Measurements from ENCODE around the gene ARHGEF37.

Gene ARHGEF37

DNA sequence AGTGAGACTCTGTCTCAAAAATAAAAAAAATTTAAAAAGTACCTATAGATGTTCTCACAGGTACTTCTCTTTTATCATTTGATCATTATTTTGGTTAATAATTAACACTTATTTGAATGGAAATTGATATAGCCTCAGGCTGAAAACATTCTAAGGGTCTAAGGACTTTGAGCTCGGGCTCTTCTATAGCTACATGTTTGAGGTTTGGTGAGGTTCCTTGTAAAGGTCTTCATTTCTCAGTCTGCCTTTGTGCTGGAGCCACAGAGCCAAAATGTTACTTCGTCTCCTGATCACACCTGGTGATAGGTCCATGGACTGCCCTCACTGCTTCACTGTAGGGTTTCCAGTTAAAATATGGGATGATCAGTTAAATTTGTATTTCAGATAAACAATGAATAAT lies 22.6 kb downstream of the ARHGEF37 start:
- DNase-seq (ENCODE audit: low read depth), result no peak

DNA sequence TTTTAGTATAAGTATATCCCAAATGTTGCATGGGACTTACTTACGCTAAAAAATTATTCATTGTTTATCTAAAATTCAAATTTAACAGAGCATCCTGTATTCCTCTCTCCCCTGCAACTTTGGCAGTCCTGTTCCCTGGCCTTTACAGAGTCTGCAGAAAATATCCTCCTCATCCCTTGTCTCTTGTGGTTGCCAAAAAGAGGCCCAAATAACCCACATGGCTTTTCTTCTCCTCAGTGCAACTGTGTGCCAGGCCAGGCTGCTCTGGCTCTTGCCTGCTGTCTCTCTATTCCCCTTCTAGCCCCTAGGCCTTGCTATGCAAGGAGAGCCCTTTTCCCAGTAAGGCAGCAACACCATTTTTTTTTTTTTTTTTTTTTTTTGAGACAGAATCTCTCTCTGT lies 23.0 kb downstream of the ARHGEF37 start:
- no peak for DNase-seq (ENCODE audit: low read depth)

DNA sequence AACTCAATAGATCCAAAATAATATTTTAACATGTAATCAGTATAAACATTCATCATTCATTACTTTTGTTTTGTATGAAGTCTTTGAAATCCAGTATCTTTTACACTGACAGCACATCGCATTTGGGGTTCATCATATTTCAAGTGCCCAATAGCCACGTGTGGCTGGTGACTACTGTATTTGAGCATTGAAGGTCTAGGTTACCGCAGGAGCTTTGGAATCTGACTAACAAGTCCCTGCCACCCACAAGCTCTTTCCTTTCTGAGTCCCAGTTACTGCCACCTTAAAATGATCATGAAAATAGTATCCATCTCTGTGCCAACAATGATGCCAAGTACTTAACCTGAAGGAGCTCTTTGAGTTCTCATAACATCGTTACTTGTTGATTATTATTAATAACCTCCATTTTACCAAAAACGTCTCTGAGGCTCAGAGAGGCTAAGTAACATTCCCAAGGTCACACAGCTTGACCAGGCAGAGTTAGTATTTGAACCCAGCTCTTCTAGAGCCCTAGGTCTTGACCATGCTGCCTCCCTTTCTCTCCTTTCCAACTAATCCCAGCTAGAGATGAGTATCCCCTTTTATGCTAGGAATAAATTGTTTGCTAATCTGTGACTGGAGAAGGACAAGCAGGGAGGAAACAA lies 24.2 kb downstream of the ARHGEF37 start:
- no peak for DNase-seq (ENCODE audit: low read depth)

DNA sequence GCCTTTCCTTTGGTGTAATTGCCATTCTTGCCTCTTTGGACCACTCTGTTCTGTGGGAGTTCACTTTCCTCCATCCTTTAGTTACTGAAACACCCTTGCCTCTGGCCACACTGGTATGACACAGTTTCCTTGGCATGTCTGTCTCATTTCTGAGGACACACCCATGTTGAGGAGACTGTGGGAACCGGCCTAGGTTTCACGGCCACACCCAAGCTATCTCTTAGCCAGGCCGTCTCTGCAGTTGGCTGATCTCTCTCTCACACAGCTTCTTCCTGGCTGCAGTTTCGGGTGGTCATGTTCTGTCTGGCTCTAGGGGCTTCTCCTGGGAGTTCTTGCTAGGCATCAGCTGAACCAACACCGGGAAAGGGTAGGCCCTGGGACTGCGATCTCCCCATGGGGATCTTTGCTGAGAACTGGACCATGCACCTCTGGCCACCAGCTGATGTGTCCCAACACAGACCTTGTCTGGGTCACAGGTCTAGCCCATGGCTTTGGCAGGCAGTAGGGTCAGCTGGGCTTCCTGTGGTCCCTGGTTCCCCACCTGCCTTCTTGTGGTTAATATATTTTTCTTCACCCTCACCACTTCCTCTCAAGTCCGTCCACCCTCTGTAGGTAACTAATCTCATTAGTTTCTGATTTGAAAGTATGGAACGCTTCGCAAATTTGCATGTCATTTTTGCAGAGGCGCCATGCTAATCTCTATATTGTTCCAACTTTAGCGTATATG lies 24.9 kb downstream of the ARHGEF37 start:
- DNase-seq (ENCODE audit: low read depth), result no peak

DNA sequence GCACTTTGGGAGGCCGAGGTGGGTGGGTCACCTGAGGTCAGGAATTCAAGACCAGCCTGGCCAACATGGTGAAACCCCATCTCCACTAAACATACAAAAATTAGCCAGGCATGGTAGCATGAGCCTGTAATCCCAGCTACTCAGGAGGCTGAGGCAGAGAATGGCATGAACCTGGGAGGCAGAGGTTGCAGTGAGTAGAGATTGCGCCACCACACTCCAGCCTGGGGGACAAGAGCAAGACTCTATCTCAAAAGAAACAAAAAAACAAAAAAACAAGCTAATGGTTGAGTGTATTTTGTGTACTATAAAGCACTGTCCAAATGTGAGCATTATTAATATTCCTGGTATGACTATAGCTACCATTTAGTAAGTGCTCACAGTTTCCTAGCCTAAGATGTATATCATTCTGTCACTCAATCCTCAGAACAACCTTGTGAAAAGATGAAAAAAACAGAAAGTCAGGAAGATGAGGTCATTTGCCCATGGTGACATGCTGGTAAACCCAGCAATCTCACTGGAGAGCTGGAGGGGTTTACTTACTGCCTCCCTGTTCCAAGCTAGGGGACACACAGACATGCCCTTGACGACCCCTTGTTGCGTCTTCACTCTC lies 27.7 kb downstream of the ARHGEF37 start:
- no peak for DNase-seq (ENCODE audit: low read depth)

DNA sequence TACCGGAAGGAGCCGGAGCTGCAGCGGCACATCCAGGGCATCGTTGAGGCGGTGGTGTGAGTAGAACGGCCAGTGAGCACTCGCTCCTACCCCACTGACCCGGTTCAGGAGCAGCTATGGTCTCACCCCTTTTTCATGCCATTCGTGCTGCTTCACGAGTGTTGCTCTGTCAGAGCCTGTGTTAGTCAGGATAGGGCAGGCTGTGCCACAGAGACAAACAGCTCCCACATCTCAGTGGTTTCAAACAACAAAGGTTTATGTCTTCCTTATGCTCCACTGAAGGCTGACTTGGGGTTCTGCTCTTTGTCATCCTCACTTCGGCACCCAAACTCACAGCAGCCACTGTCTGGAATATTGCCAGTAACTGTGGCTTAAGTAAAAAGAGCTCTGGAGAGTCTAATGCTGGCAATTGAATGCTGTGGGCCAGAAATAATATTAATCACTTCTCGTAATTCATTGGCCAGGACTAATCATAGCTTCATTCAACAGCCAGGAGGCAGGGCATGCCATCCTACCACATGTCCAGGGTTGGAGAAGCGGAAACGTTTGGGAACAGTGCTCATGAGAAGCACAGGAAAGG lies 28.4 kb downstream of the ARHGEF37 start:
- no peak for DNase-seq (ENCODE audit: low read depth)

DNA sequence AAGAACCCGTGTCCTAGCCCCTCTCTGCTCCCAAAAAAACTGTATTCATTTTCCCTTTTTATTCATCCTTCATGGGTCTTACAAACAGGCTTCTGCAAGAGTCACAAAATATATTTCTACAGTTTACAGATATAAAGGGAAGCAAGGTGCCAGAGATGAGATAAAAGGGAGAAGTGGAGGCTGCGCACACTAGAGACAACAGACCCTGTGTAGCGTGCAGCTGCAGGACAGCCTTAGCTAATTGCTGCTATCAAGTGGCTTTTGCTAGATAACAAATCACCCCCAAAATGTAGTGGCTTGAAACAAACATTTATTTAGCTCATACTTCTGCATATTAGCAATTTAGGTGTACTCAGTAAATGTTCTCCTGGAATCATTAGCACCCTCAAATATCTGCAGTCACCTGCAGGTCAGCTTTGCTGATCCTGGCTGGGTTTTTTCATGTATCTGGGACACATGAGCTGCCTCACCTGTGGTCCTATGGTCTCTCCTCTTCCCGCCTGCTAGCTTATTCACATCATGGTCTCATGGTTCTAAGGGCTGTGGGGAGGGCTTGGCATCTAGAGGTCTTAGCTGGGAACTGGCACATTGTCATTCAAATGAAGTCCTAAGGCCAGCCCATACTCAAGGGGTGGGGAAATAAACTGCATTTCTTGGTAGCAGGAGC lies 29.4 kb downstream of the ARHGEF37 start:
- DNase-seq (ENCODE audit: low read depth), result no peak

DNA sequence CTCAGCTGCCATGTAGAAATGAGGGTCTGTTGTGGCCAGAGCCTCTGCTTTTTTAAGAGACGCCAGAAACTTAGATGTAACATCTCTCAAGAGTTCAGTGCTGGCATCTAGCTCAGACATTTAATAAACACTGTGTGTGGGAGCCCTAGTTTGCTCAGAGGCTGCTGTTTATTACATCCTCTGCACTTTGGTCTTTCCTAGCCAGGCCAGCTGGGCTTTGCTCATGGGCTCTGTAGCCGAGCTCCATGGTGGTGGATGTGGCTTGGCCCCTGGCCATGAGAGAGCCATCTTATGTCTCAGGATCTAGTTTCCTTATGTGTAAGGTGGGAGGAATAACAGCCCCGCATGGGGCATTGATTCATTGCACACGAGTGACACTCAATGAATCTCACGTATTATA lies 30.0 kb downstream of the ARHGEF37 start:
- no peak for DNase-seq (ENCODE audit: low read depth)

DNA sequence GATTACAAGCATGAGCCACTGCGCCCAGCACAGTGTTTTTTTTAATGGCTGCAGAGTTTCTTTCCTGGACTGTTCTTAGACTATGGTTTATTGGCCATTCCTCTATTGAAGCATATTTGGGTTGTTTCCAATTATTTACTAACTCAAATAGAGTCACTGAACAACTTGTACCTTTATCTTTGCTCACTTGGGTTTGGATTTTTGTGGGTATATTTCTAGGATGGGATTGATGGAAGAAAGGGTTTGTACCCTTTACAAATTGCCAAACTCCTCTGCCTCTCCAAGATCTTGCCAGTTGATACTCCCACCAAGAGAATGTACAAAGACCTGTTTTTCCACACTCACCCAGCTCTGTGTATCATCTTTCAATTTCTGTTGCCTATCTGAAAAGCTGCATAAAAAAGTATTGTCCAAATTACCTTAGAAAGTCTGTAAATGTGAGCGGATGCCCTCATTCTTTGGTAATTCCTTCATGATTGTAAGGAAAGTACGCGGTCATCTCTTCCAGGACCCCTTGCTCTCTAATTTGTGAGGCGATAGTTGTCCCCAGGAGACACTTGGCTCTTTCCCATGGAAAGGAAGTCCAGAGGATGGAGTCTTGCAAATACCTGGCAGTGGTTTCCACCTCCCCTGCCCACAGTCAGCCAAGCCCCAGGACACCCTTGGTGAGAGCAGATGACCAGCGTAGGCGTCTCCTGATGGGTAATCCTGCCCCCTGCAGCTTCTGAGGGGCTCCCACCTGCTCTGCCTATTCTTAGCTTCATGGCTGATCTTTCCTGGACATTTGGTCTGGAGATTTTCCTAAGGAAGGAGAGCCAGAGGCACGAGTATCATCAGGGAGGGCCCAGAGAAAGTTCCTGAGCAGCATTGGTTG lies 33.0 kb downstream of the ARHGEF37 start:
- DNase-seq (ENCODE audit: low read depth), result no peak

DNA sequence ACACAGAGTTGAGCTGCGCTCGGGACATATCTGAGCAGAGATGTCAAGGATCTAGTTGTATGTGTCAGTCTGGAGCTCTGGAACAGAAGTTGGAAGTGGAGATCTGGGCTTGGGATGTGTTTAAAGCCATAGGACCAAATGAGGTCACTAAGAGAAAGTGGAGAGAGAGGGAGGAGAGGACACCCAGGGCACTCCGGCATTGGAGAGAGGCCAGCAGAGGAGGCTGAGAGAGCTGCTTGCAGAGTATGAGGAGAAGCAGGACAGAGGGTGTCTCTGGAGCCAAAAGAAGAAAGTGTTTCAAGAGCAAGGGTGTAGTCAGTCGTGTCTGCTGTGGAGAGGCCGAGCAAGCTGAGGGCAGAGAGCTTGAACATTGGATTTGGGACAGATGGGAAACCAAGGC lies 34.7 kb downstream of the ARHGEF37 start:
- DNase-seq (ENCODE audit: low read depth), result no peak

DNA sequence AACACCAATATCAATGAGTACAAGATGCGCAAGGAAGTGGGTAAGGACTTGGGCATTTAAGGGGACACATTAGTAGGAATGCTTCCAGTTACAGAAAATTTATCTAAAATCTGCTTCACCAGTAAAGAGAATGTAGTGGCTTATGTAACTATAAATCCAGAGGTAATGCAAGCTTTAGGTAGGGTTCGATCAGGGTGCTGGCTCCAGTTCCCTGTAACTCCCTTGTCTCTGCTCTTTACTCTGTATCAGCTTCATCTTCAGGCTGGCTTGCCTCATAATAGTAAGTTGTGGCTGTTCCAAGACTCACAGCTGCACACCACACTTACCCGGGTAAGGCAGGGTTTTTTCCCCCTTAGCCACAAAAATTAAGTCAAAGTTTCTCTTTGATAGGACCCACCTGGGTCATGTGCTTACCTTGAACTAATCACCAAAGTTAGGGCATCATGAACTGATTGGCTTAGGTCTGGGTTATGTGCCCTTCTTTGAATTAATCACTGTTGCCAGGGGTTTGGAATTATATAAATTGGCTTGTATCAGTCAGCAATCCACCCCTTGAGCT lies 35.5 kb downstream of the ARHGEF37 start:
- no peak for DNase-seq (ENCODE audit: low read depth)

DNA sequence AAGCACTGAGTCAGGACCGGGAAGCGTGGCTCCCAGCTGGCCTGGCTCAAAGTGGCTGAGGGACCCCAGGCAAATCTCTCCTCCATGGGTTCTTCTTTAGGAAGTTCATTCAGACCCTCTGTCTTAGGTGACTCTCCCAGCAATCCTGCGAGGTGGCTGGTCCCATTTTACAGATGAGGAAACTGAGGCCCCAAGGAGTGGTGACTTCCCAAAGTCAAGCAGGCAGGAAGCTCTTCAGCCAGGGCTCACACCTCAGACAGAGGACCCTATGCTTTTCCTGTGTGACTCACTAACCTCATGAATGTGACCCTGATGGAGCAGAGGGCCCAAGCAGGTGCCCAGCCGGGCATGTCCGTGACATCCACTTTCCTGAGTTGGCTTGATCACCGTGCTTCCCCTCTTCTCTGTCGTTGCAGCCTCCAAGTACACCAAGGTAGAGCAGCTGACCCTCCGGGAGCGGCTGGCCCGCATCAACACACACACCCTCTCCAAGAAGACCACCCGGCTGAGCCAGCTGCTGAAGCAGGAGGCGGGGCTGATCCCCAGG lies 36.5 kb downstream of the ARHGEF37 start:
- DNase-seq (ENCODE audit: low read depth), result no peak

DNA sequence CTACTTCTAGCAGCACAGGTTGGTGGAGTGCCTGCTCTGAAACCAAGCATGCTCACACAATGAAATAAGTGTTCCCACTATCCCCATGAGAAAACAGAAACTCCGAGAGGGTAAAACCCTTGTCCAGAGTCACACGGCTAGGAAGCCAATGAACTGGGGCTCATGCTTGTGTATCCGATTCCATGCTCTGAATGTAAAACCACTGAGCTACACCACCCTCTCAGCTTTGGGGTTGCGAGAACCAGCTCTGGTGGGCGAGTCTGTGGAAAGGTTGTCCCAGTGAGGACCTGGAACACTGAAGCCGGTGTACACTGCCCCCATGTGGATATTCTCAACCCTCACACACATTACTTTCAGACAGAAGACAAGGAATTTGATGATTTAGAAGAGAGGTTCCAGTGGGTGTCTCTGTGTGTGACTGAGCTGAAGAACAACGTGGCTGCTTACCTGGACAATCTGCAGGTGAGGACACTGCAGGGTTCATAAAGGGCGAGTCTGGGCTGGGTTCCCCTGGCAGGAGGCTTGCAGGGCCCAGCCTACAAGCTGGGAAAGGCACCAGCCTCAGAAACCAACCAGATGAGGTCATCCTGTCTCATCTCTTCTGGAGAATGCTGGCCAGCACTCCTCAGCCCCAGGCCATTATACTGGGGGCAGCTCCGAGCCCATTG lies 37.4 kb downstream of the ARHGEF37 start:
- DNase-seq (ENCODE audit: low read depth), result no peak

DNA sequence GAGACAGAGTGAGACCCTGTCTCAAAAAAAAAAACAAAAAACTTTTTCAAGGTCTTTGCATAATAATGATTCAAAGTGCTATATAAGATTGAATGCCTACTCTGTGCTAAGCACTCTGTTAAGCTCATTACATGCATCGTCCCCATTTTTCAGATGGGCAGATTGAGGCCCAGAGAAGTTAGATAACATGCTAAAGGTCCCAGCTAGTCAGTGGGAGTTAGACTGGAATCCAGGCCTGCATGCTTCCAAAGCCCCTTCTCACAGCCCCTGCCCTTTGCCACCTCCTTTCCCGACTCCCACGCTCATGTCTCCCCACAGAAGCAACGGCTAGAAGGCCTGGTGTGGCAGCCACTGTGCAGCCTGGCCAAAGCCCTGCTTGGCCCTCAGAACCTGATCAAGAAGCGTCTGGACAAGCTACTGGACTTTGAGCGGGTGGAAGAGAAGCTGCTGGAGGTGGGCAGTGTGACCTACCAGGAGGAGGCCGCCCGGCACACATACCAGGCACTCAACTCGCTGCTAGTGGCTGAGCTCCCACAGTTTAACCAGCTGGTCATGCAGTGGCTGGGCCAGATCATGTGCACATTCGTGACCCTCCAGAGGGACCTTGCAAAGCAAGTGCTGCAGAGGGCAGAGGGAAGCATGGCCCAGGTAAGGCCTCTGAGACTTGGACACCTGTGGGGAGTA lies 40.3 kb downstream of the ARHGEF37 start:
- DNase-seq (ENCODE audit: low read depth), result no peak

DNA sequence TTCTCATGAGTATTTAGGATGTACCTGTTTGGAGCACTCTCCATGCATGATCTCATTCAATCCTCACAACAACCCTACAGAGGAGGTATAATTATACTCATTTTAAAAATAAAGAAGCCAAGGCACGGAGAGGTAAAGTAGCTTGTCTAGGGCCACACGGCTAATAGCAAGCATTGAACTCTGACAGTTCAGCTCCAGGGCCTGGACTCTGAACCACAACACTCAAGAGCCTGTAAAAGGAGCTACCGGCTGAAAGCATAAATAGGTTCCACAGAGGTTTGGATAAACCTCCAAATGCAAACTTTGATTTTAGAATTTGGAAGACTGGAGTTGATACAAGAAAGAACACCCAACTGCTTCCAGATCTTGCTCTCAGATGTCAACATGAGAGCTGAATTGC lies 41.2 kb downstream of the ARHGEF37 start:
- no peak for DNase-seq (ENCODE audit: low read depth)

DNA sequence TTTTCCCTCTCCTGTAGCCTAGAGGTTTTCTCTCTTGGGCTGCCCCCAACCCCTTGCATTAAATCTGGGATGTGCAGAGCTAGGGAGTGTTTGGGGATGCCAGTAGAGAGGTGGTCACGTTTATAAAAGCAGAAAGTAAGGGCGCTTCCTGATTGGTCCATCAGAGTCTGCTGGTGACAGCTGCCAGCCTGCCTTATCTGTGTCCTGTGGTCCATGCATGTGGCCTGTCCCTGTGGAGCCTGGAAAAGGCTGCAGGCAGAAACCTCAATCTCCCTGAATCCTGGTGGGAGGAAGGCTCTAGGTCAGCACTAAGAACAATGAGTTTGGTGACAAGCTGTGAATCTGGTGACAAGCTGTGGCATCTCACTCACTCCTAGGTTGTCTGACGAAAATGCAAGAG lies 42.2 kb downstream of the ARHGEF37 start:
- no peak for DNase-seq (ENCODE audit: low read depth)

DNA sequence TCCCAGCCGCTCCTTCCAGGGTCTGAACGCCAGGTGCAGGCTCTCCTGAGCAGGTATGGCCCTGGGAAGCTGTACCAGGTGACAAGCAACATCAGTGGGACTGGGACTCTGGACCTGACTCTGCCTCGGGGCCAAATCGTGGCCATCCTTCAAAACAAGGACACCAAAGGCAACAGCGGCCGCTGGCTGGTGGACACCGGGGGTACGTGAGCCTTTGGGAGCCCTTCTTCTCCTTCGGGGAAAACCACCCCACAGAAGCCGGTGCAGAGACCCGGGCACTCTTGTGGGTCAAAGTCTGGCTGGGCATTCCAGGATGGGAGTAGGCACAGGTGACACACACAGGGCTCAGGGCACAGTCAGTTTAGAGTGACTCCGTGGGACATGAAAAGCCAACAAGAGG lies 45.8 kb downstream of the ARHGEF37 start:
- no peak for DNase-seq (ENCODE audit: low read depth)

DNA sequence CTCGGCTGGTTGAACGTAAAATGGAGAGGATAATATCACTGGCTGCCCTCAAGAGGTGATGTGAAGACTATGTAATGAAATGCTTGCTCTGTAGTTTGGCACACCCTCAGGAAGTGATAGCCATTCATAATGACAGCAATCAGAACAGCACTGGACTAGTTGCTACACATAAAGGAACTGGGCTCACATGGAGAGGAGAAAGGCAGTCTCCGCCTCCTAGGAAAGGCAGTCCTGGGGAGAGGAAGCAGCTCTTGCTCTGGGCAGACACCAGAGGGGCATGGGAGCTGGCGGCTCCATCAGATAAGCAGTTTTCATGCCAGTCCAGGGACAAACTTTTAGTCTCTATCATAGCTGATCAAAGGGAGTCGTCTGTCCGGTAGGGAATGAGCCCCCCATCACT lies 46.9 kb downstream of the ARHGEF37 start:
- no peak for DNase-seq (ENCODE audit: low read depth)

DNA sequence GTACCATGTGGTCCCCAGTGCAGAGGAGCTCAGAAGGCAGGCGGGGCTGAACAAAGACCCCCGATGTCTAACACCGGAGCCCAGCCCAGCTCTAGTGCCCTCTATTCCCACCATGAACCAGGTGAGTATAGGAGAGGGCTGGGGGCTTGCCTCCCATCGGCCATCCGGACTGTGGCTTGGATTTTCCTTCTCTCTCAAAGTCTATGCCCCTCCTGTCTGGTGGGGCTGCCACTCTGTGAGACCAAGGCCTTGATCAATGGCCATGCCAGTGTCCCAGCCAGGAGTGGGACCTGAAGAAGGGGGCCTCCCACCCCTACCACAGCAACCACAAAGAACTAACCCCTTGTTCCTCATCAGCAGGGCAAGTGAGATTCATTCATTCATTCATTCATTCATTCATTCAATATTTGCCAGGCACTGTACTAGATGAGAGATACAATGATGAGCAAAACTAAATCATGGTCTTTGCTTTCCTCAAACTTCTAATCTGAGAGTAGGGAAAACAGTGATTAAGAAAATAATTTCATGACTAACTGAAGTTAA lies 47.6 kb downstream of the ARHGEF37 start:
- no peak for DNase-seq (ENCODE audit: low read depth)

DNA sequence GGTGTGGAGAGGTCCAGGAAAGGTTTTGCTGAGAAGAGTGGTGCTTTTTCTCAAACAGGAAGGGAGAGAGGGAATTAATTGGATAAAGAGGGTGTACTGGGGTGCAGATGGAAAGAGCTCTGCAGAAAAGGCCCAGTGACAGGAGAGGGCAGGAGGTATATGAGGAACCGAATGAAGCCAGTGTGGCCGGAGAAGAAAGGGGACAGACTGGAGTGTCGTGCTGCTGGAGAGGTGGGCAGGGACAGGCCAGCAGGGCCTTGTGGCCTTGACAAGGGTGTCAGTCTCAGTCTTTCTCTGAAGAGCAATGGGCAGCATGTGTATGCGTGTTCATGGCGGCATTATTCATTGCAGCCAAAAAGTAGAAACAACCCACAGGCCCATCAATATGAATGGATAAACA lies 48.1 kb downstream of the ARHGEF37 start:
- no peak for DNase-seq (ENCODE audit: low read depth)
